Right lung (tissue), 5 donors: ENCODE measurements around the gene DNM2. TPM values are rescaled to one million over a fixed set of nuclear protein-coding genes. Genes with fewer than 3 reads are reported as not detected.

ENCODE experiments used
- DNase-seq, 2 donors: peaks; one replicate each; pipeline ENCODE4 v3.0.0-alpha.2; 2013
- polyA plus RNA-seq, 5 donors: library from polyadenylated mRNA; unstranded; fragments of 120-200 nt; gene quantifications; one replicate each; pipeline versions ENCODE4 v1.2.1 to v1.2.3, GENCODE V29; 2013; ENCODE audit warnings: inconsistent platforms in 1 of 5, low replicate concordance in 1 of 5; ENCODE audit not compliant: insufficient read length in 5 of 5, insufficient read depth in 1 of 5

The DNM2 gene
- polyA plus RNA-seq, 5 donors = 78.1 to 110 (median 98.8) TPM

DNA sequence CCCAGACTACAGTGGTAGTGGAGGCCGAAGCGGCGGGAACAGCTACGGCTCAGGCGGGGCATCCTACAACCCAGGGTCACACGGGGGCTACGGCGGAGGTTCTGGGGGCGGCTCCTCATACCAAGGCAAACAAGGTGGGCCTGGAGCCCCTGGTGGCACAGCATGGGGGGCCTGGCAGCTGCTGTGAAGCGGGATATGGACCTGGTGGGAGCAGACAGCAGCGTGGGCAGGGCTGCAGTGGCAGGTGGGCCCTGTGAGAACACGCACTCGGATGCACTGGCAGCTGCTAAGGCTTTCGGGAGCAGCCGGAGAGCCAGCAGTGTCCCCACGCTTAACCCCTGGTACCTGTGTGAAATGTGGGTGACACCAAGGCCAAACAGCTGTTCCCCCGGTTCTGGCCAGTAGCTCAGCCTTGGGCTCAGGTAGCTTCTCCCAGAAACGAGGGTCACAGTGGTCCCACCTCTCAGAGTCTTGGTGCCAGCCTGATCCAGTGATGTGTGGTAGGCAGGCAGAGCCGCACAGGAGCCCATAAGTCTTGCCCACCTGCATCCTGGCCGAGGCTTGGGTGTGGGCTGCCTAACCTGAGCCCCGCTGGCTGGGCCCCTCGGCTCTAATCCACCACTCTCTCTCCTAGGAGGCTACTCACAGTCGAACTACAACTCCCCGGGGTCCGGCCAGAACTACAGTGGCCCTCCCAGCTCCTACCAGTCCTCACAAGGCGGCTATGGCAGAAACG, 29.2 kb upstream of the DNM2 start:
- DNase-seq = no peak

DNA sequence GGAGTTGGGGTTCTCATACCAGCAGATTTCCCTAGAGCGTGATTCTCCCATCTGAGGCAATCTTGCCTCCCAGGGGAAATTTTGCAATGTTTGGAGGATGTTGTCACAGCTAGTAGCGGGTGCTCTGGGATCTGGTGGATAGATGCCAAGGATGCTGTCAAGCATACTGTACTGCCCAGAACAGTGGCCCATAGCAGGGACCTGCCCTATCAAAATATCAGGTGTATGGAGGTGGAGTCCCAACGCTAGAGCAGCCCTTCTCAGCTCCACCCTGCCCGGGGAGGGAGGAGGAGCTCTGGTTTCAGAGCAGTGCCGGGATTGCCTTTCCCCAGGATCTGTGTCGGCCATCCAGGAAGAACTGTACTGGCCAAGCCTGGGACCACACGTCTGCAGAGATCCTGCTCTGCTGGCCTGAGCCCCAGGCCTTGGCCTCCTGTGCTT, 27.5 kb upstream of the DNM2 start:
- DNase-seq = no peak

DNA sequence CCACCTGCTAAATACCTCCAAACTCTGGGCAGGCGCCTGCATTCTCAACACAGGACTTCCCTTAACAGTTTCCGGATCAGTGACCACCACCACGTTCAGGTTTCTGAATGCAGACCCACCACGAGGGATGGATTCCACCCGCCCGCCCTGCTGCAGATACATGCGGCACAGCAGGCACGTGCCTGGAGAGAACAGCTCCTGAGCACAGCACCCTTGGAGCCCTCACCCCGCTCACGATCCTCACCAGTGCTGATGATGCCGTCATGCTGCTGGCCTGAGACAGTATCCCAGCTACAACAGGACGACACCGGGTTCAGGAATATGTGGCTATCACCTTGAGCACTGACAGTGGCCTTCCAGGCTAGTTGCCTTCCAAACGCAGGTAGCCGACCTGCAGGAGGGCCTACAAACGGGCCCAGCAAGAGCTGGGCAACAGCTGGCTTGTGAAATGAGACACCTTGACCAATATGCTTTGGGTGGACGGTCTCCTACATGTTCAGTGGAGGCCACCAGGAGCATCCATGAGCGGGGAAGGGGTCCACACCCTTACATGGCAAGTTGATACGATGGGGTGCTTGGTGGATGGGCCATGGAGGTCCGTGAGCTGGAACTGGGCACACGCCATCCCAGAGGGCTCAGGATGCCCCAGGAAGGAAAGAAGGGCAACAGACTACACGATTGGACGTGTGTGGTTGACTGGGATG, 26.5 kb upstream of the DNM2 start:
- DNase-seq = no peak

DNA sequence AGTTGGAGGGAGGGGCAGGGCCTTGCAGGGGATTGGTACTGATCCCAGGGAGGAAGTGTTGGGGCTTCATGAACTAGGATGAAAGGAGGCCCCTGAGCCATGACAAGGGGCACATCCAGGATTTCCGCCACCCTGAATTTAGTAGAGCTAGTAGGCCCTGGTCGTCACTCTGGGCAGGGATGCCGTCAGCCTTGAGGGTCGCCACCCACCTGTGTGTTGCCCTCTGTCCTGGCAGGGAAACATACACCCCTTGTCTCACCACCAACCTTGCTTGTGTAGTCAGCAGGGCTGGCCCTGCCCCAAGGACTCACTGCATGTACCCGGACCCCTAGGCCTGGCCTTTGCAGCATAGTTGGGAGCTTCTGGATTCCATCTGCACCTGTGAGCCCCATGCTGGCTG, 26.0 kb upstream of the DNM2 start:
- DNase-seq = no peak

DNA sequence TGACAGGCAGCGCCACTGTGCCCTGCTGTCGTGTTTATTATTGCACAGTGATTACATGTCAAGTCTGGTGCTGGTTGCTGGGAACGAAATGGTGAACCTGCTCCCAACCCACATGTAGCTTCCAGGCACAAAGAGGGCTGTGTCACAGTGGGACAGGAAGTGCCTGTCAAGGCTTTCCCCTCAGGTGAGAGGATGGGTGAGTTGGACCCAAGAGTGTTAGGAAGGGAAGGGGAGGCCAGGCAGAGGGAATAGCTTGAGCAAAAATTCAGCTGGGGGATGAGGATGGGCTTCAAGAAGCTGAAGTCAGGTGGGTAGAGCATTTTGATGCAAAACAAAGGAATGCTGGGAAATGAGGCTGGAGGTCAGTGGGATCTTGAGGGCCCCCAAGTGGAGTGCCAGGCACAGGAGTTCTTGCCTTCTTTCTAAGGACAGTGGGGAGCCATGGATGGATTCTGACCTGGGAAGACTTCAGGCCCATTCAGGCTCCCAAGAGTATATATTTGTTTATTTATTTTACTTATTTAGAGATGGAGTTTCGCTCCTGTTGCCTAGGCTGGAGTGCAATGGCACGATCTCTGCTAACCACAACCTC, 25.1 kb upstream of the DNM2 start:
- DNase-seq = no peak

DNA sequence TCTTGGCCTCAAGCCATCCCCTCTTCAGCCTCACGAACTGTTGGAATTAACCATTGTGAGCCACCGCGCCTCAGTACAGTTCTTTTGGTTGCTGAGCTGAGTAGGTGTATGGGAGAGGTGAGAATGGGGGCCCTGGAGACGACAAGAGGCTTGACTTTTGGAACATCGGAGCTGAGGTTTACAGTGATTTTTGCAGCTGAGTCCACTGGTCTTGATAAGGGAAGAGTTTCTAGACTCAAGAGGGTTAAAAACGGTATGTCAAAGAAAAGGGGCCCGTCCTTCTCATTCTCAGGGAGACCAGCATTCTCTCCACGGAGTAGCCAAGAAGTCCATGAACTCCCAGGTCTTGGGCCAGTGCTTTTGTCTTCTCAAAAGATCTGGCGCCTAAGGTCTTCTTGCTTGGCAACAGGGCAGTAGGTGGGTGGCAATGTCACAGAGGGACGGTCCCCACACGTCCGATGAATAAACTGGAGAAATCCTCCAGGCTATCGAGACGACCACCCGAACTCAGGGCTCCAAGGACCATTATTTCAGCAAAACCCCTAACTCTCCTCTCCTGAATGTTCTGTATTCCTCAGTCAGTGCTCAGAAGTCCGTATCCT, 23.1 kb upstream of the DNM2 start:
- DNase-seq = no peak

DNA sequence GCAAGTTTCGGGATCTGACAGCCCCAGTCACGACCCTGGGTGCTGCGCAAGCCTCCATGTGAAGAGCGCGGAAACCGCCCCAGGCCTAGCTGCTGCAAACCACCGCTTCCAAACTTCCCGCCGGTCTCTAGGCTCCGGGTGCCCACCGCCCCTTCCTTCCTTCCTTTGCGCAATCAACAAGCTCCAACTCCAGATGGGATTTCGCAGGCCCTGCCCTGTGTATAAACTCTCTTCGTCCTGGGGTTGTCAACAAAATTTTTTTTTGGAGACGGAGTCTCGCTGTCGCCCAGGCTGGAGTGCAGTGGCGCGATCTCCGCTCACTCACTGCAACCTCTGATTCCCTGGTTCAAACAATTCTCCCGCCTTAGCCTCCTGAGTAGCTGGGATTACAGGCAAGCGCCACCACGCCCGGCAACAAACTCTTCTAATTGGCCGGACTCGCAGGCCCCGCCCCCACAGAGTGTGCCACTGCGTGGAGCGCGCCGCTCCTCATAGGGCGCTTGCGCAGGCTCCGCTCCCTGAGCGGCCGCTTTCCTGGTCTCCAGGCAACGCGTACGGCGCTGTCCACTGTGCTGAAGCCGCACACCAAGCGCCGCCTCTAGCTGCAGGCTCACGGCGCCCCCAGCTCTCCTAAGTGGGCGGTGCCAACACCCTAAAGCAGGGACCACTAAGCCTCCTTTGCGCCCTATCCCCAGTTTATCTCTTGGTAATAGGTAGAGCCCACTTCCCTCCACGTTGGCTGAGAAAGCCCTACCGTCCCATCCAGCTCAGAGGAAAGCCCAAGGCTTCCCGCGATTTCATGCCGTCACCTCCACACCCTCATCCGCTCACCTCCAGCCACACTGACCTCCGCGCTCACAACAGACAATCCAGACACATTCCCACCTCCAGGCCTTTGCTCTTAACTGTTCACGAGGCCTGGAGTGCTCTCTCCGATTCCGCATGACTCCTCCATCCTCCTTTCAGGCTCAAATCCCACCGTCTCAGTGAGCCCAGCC, 22.2 kb upstream of the DNM2 start:
- DNase-seq = peak; percentile 87 to 88

DNA sequence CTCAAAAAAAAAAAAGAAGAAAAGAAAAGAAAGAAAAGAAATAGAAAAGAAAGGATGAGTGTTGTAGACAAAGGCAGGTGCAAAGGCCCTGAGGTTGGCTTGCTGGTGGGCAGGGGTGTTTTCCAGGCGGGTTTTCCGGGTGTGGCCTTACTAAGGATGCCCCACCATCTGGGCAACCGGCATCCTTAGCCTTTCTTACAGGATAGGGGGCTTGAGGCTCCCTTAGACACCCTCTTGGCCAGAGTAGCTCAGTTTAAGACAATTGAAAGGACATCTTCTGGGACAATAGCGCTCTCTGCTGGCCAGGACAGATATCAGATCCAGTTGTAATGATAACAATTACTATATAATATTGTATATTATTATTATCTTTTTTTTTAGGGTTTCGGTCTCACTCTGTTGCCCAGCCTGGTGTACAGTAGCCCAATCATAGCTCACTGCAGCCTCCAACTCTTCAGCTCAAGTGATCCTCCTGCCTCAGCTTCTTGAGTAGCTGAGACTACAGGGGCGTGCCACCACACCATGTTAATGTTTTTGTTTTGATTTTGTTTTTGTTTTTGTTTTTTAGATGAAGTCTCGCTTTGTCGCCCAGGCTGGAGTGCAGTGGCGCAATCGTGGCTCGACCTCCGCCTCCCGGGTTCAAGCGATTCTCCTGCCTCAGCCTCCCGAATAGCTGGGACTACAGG, 18.1 kb upstream of the DNM2 start:
- no peak for DNase-seq

DNA sequence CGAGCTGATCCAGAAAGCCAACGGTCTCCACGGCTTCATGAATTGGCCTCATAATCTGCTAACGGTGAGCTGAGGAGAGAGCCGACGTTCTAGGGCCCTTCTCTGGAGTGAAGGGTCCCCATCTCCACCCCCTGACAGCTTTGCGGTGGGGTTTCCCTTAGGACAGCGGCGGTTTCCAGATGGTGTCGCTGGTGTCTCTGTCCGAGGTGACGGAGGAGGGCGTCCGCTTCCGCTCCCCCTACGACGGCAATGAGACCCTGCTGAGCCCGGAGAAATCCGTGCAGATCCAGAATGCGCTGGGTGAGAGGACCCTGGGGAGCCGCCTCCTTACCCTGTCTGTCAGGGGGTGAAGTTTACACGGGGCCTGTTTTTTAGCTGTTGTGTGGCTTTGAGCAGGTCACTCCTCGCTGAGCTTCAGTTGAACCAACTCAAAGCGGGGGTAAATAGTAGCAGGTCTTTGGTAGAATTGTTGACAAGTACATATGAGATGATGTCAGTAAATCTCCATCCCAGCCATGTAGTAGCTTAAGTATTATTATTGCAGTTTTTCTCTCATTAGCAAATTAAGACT, 15.8 kb upstream of the DNM2 start:
- DNase-seq = no peak

DNA sequence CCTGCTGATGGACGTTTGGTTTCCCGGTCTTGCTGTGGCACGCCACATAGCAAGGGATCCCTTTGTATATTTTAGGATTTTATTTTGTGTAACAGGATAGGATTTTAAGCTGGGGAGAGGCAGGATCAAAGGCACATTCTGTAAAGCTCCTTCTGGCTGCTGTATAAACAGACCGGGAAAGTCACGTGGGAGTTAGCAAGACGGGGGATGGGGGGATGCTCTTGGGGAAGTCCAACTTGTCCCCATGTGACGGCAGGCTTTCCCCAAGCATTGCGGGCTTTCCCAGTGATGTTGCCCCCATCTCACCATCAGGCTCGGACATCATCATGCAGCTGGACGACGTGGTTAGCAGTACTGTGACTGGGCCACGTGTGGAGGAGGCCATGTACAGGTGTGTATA, 10.9 kb upstream of the DNM2 start:
- no peak for DNase-seq

DNA sequence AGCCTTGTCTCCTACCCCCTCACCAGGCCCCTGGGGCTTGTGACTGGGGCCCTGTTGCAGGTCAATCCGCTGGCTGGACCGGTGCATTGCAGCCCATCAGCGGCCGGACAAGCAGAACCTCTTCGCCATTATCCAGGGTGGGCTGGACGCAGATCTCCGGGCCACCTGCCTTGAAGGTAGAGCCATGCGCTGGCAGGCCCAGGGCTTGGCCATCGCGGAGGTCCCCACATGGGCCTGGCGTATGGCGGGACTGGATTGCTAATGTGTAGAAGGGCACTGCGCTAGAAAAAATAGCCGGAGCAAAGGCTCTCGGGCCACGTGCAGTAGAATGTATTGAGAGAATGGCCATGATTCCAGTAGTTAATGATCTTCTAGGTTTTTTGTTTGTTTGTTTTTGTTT, 10.4 kb upstream of the DNM2 start:
- DNase-seq = no peak

DNA sequence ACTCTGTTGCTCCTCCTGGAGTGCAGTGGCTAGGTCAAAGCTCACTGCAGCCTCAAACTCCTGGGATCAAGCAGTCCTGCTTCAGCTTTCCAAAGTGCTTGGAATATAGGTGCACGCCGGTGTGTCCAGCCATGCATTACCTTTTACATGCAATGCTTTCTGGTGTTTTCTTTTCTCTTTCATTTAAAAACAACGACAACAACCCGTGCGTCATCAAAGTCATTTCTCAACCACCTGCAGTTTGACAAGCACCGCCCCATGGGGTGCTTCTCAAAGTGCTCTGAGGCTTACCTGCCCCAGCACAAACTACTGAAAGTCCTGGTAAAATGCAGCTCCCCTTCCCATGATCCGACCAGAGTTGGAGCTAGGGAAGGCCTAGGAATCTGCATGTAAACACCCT, 9.6 kb upstream of the DNM2 start:
- DNase-seq = no peak

DNA sequence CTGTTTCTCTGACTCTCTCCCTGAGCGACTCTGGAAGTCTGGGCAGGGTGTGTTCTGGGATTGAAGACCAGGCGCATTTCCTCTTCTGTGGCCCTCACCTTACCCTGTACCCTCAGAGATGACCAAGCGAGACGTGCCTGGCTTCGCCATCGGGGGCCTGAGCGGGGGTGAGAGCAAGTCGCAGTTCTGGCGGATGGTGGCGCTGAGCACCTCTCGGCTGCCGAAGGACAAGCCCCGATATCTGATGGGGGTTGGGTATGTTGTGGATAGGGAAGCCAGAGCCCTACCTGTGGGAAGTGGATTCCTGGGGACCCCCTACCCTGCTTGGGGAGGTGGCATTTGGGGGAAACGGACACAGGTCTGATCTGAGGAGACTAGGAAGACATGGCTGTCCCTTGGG, 5.8 kb upstream of the DNM2 start:
- DNase-seq = no peak

DNA sequence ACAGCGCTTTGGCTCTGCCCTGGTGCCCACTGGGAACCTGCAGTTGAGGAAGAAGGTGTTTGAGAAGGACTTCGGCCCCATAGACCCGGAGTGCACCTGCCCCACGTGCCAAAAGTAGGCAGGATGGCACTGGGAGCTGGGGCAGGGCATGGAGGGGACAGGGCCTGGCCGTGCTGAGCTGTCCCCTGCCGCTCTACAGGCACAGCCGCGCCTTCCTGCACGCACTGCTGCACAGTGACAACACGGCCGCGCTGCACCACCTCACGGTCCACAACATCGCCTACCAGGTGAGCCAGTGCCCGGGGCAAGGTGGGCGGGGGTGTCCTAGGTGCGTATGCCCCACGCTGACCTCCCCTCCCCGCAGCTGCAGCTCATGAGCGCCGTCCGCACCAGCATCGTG, 5.1 kb upstream of the DNM2 start:
- no peak for DNase-seq

DNA sequence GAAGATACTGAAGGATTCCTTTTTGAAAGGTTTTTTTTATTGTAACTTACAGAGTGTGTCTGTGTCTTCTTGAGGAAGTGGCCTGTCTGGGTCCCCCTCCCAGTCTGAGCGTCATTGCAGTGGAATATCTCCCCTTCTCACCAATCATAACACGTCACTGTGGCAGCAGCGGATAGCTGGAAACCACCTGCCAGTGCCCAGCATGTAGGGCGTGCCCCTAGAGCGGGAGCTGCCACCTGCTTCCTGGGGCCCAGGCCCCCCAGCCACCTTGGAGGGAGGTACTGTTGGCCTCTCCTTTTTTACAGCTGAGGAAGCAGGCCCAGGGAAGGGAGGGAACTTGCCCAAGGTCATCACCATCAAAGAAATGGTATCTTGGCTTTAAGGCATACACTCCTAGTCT, 4.6 kb upstream of the DNM2 start:
- DNase-seq = no peak

DNA sequence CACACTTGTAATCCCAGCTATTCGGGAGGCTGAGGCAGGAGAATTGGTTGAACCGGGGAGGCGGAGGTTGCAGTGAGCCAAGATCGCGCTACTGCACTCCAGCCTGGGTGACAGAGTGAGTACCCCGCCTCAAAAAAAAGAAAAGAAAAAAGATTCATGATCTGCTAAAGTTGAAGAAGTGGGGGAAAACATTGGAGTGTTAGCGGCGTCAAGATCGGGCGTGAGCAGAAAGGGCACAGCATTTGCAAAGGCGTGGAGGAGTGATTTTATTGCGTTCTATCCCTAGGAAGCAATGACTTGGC, 874 bp upstream of the DNM2 start:
- no peak for DNase-seq

DNA sequence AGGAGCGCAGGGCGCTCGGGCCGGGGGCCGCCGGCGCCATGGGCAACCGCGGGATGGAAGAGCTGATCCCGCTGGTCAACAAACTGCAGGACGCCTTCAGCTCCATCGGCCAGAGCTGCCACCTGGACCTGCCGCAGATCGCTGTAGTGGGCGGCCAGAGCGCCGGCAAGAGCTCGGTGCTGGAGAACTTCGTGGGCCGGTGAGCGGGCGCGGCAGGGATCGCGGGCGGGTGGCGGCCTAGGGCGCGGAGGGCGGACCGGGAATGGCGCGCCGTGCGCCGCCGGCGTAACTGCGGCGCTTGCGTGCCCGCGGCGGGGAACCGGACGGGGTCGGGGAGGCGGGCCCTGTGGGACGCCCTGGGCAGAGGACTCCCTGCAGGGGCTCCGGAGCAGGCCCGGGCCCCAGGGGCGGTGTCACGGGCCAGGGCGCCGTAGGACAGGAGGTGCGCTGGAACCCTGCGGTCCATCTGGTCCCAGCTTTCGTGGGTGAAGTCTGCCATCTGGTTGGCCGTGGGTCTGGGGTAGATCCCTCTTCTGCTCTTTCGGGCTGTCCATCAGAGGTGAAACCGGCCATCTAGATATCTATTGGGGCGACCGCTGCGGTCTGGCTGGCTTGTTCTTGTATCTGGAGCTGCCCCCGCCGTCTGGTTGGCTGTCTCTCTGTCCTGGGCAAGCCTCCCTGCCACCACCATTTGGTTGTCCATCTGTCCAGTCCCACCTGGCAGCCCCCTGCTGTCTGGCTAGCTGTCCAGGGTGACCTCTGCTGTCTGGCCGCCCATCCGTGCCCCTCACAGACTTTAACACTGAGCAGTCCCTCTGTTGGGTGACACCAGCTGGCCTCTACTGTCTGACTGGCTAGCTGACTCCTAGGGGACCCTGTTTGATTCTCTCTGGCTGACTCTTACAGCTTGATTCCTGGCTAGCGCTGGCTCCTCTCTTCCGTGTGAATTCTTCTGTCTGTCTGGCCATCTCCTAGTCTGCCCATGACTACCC, 622 bp downstream of the DNM2 start:
- DNase-seq = peak in 1 of 2 donors; percentile 39

DNA sequence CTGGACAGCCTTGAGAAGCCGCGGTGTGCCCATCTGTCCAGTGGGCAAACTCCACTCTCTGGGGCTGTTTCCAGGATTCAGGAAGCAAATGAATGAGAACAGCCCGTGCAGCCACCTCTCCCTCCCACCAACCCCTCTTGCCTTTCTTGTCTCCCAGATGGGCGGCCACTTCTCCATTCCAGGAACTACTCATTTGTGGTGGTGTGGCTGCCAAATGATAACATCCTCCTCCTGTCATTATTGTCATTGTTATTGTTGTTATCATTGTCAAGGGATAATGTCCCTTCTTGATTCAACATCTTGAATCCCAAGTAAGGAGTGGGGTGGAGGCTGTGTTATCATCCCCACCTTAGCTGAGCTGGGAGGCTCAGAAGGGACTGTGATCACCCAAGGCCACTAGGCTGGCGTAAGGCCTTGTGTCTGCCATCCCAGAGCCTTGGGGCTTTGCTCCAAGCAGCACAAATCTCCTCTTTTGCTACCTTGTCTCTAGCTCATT, 1.6 kb downstream of the DNM2 start:
- no peak for DNase-seq

DNA sequence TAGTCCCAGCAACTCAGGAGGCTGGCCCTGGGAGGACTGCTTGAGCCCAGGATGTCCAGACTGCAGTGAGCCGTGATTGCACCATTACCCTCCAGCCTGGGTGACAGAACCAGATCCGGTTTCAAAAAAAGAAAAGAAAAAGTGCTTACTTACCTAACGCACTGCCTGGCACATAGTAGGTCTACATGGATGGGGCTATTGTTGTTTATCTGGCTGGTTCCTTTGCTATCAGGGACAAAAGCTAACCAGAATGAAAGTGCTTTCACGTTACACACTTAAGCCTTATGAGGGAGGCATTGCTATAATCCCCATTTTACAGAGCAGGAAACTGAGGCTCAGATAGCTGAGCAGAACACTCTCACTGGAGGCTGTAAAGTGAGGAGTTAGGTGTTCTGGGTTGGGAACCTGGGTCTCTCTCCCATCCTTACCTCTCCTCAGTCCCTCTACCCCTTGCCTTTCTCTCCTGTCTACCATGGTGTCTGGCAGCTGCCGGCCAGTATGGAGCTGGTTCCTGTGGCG, 2.8 kb downstream of the DNM2 start:
- DNase-seq = no peak
